Activated CD8-positive, alpha-beta T cell treated with anti-CD3 and anti-CD28 coated beads for 36 hours (primary cell): ENCODE data around the gene PLPP1. TPM values are rescaled to one million over a fixed set of nuclear protein-coding genes. Genes with fewer than 3 reads are reported as not detected.

Experiments used
- ATAC-seq: fragments of 200-7000 bp; cut with Tn5 transposase; one replicate; pipeline ENCODE4 v1.10.0; 2021; ENCODE audit warnings: mild to moderate bottlenecking, moderate library complexity
- CTCF ChIA-PET: fragments of 350-600 bp; sonication (Branson Sonifier 250); formaldehyde crosslinking; loops from one replicate; lab custom pipeline; 2021; ENCODE audit warnings: antibody characterized with exemption; lab: Charles Lee
- POLR2A ChIA-PET: fragments of 350-600 bp; sonication (Branson Sonifier 250); formaldehyde crosslinking; loops from one replicate; lab custom pipeline; 2021; ENCODE audit warnings: antibody characterized with exemption; lab: Charles Lee
- DNase-seq: peaks from one replicate; pipeline ENCODE4 v3.0.0-alpha.2; 2020
- H3K27ac Mint-ChIP-seq: one replicate; pipeline ENCODE4 v1.8.0; 2021; ENCODE audit warnings: mild to moderate bottlenecking, mixed read lengths
- H3K27me3 Mint-ChIP-seq: one replicate; pipeline ENCODE4 v1.8.0; 2021; ENCODE audit warnings: mixed read lengths
- H3K36me3 Mint-ChIP-seq: one replicate; pipeline ENCODE4 v1.8.0; 2021; ENCODE audit warnings: low read depth, mixed read lengths
- H3K4me1 Mint-ChIP-seq: one replicate; pipeline ENCODE4 v1.8.0; 2021; ENCODE audit warnings: low read depth, mixed read lengths
- H3K4me3 Mint-ChIP-seq: one replicate; pipeline ENCODE4 v1.8.0; 2021; ENCODE audit warnings: mild to moderate bottlenecking, moderate library complexity, mixed read lengths
- H3K9me3 Mint-ChIP-seq: one replicate; pipeline ENCODE4 v1.8.0; 2021; ENCODE audit warnings: mixed read lengths
- intact Hi-C: fragments of 100-400 bp; cut with micrococcal nuclease; formaldehyde crosslinking; loops from one replicate; pipeline ENCODE4 v1.10.0; 2022
- total RNA-seq, 2 experiments: library from RNA; stranded (reverse); gene quantifications; one replicate each; pipeline ENCODE4 v1.2.3, GENCODE V29; 2021
- TF ChIP-seq, protein P1 (sequence below): fragments of 200-600 bp; IDR thresholded peaks from one replicate; pipeline ENCODE4 v1.8.0; 2022; ENCODE audit warnings: antibody characterized with exemption, mild to moderate bottlenecking

The PLPP1 gene
- total RNA-seq, 2 experiments from 2014 or later: 15.9 to 17.6 TPM

DNA sequence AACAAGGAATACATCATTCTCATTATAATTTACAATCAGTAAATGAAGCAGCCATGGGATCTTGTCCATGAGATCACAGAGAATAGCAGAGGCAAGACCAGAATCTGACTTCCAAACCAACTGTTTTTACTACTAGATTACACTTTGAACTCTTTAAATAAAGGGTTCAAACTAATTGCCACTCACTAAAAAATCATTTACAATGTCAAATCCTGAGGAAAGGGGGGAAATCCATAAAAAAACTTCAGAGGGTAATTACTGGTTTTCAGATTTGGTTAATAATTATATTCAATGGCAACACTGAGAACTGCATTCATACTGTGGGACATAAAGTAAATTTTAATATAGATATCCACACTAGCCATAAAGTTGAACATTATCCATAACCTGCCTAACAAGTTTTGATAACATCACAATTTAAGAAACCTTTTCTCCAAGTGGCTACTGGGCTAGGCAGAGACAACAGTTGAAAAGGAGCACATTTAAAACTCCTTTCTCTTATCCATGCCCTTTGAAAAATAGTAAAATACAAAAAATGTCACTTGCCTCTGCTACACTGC, 15.9 kb downstream of the PLPP1 start:
- POLR2A ChIA-PET: interaction anchor here (1.6 kb wide), 1 partner anchor 16 kb away, joined by 4 read pairs; the partner anchor contains the start of gene PLPP1

DNA sequence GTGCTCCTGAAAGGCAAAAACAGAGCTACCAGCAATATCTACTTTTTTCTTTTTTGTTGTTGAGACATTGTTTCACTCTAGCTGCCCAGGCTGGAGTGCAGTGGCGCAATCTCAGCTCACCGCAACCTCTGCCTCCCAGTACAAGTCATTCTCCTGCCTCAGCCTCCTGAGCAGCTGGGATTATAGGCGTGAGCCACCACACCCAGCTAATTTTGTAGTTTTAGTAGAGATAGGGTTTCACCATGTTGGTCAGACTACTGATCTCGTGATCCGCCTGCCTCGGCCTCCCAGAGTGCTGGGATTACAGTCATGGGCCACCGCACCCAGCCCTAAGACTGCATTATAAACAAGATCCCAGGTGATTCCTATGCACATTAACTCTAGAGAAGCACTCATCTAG, 17.0 kb downstream of the PLPP1 start:
- DNase-seq: no peak
- ChIA-PET POLR2A (no interaction called here), CTCF (no interaction called here)
- Mint-ChIP-seq H3K27me3 (no peaks in the 10 kb centered on the region), H3K4me3 (no peak overlapping the region), H3K4me1 (peaks cover 13% of the 10 kb centered on the region), H3K36me3 (peaks cover 2% of the 10 kb centered on the region), H3K27ac (no peak overlapping the region), H3K9me3 (no peaks in the 10 kb centered on the region)
- intact Hi-C loops: no loop called here
- no peak for ATAC-seq
- TF ChIP-seq, protein P1, sequence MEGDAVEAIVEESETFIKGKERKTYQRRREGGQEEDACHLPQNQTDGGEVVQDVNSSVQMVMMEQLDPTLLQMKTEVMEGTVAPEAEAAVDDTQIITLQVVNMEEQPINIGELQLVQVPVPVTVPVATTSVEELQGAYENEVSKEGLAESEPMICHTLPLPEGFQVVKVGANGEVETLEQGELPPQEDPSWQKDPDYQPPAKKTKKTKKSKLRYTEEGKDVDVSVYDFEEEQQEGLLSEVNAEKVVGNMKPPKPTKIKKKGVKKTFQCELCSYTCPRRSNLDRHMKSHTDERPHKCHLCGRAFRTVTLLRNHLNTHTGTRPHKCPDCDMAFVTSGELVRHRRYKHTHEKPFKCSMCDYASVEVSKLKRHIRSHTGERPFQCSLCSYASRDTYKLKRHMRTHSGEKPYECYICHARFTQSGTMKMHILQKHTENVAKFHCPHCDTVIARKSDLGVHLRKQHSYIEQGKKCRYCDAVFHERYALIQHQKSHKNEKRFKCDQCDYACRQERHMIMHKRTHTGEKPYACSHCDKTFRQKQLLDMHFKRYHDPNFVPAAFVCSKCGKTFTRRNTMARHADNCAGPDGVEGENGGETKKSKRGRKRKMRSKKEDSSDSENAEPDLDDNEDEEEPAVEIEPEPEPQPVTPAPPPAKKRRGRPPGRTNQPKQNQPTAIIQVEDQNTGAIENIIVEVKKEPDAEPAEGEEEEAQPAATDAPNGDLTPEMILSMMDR: no peak

More for the DNA sequence above, 15.9 kb downstream of the PLPP1 start:
- Mint-ChIP-seq H3K27ac (no peak overlapping the region), H3K36me3 (peaks cover 2% of the 10 kb centered on the region), H3K27me3 (no peaks in the 10 kb centered on the region), H3K4me1 (peaks cover 13% of the 10 kb centered on the region), H3K9me3 (no peaks in the 10 kb centered on the region), H3K4me3 (no peak overlapping the region)
- ATAC-seq (no peak), DNase-seq (no peak)
- TF ChIP-seq, protein P1: no peak
- CTCF ChIA-PET: no interaction called here
- intact Hi-C loops: no loop called here

DNA sequence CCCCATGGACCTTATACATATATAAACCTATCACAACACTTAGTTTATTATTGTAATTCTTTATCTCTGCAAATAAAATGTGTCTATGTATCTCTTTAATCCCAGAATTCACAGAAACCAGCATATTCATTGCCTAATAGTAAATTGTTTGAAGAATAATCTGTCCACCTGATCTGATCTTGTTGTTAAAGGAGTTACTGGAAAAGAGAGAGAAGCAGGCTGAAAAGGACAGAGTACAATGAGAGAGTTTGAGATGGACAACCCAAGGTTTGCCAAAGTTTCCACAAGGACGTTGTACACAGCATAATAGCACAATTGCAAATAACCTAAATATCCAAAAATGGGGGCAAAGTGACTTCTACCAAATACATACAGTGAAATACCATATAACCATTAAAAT, 23.8 kb downstream of the PLPP1 start:
- H3K4me1 Mint-ChIP-seq: peaks cover 17% of the 10 kb centered on the region
- no peak for ATAC-seq
- POLR2A ChIA-PET: no interaction called here
- CTCF ChIA-PET: interaction anchor here (1.5 kb wide), 1 partner anchor 14 kb away, joined by 4 read pairs; no protein-coding TSS in a partner anchor
- H3K9me3 Mint-ChIP-seq: no peaks in the 10 kb centered on the region
- intact Hi-C loops: no loop called here
- H3K36me3 Mint-ChIP-seq: no peaks in the 10 kb centered on the region
- DNase-seq: no peak
- no peaks in the 10 kb centered on the region for H3K27me3 Mint-ChIP-seq
- no peak overlapping the region for H3K4me3 Mint-ChIP-seq
- TF ChIP-seq, protein P1: no peak
- H3K27ac Mint-ChIP-seq: no peak overlapping the region

DNA sequence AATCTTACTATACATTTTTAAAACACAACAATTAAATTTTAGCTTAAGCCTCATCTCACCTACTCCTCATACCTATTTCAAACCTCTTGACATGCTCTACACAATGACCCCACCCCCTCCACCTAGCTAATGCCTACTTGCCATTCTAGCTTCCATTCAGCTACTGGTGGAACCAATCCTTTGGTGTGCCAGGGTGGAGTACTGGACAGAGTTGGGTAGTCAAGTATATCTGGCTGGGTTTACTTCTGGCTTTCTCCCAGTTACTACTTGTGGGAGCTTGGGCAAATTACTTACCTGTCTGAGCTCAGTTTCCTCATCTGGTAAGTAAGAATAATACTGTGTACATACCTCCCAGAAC, 24.3 kb downstream of the PLPP1 start:
- no peak for DNase-seq
- Mint-ChIP-seq H3K4me3 (no peak overlapping the region), H3K27me3 (no peaks in the 10 kb centered on the region), H3K27ac (no peak overlapping the region), H3K36me3 (no peaks in the 10 kb centered on the region), H3K9me3 (no peaks in the 10 kb centered on the region), H3K4me1 (peaks cover 15% of the 10 kb centered on the region)
- TF ChIP-seq, protein P1: no peak
- intact Hi-C loops: no loop called here
- ChIA-PET CTCF (interaction anchor here (0.8 to 1.5 kb wide), 2 partner anchors 10 to 14 kb away, joined by 4 read pairs; no protein-coding TSS in a partner anchor), POLR2A (no interaction called here)
- ATAC-seq: no peak

DNA sequence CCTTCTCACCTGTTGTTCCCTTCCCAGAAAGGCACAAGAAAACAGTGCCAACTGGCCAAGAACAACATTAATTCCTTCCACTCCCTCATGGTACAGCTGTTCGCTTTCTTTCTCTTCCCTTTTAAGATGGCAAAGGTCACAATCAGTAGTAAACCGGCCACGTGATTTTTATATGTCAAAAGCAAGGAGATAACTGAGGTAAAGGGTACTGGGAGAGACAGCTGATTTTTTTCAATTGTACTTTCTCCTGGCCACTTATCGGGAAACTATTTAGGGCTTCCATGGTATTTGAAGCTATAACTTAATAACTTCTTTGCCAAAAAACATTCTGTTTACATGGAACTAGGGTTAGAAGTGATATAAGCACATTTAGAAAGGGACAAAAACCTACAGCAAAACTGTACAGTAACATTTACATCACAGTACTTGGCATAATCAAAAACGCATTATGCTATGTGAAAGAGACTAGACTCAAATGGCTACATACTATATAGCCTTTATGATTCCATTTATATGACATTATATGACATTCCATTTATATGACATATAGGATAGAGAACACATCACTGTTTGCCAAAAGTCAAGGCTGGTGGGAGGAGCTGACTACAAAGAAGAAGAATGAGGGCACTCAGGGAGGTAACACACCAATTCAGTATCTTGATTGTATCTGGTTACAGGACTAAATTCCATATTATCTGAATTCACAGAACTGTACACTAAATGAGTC, 24.8 kb downstream of the PLPP1 start:
- TF ChIP-seq, protein P1: no peak
- Mint-ChIP-seq H3K27ac (no peak overlapping the region), H3K4me1 (peaks cover 12% of the 10 kb centered on the region), H3K27me3 (no peaks in the 10 kb centered on the region), H3K4me3 (no peak overlapping the region), H3K36me3 (no peaks in the 10 kb centered on the region), H3K9me3 (no peaks in the 10 kb centered on the region)
- ChIA-PET POLR2A (interaction anchor here (0.7 kb wide), 1 partner anchor 502 kb away, joined by 3 read pairs; no protein-coding TSS in a partner anchor), CTCF (interaction anchor here (0.8 to 1.5 kb wide), 2 partner anchors 10 to 15 kb away, joined by 4 read pairs; no protein-coding TSS in a partner anchor)
- no peak for DNase-seq
- ATAC-seq: no peak
- intact Hi-C loops: no loop called here
